GM19397 (cell line): ENCODE data around the gene CXCL17.
A peak's percentile ranks its signal among the peaks of the same experiment; 100 is the strongest.
"Not testable (repeated sequence)": the region's sequence is repeated elsewhere in the genome, so short reads cannot be mapped to it uniquely, and the experiment has no call there.

ENCODE experiments used
- ATAC-seq: cut with Tn5 transposase; IDR thresholded peaks from one replicate; pipeline ENCODE4 v1.9.1; 2021; ENCODE audit warnings: mild to moderate bottlenecking, moderate library complexity; ENCODE audit not compliant: unreplicated experiment

The CXCL17 gene

GRCh38 chr19:42466521-42467182 lies 23.9 kb upstream of the CXCL17 start:
- ATAC-seq, result peak; percentile 21

- peak; percentile 58 for ATAC-seq
Measured at GRCh38 chr19:42465827-42466280, 23.1 kb upstream of the CXCL17 start.

GRCh38 chr19:42461700-42462324 lies 19.1 kb upstream of the CXCL17 start:
- ATAC-seq, result no peak

- ATAC-seq, result not testable (repeated sequence)
Measured at GRCh38 chr19:42461231-42461630, 18.5 kb upstream of the CXCL17 start.

- ATAC-seq, result no peak
Measured at GRCh38 chr19:42459926-42460325, 17.2 kb upstream of the CXCL17 start.

- ATAC-seq, result no peak
Measured at GRCh38 chr19:42455621-42456081, 12.9 kb upstream of the CXCL17 start.

GRCh38 chr19:42455086-42455485 lies 12.3 kb upstream of the CXCL17 start:
- no peak for ATAC-seq

GRCh38 chr19:42452590-42452989 lies 9.8 kb upstream of the CXCL17 start:
- no peak for ATAC-seq

- peak; percentile 67 for ATAC-seq
Measured at GRCh38 chr19:42450314-42450934, 7.7 kb upstream of the CXCL17 start.

GRCh38 chr19:42448306-42448705 lies 5.6 kb upstream of the CXCL17 start:
- ATAC-seq, result not testable (repeated sequence)

GRCh38 chr19:42445948-42446347 lies 3.2 kb upstream of the CXCL17 start:
- ATAC-seq, result no peak

- ATAC-seq, result no peak
Measured at GRCh38 chr19:42443944-42444398, 1.2 kb upstream of the CXCL17 start.

- no peak for ATAC-seq
Measured at GRCh38 chr19:42441049-42441445, 1.7 kb downstream of the CXCL17 start.

GRCh38 chr19:42440357-42441048 lies 2.2 kb downstream of the CXCL17 start:
- ATAC-seq, result no peak

- no peak for ATAC-seq
Measured at GRCh38 chr19:42436006-42436405, 6.7 kb downstream of the CXCL17 start.

- no peak for ATAC-seq
Measured at GRCh38 chr19:42435316-42435715, 7.4 kb downstream of the CXCL17 start.

- ATAC-seq, result no peak
Measured at GRCh38 chr19:42433503-42434260, 9.1 kb downstream of the CXCL17 start.

- no peak for ATAC-seq
Measured at GRCh38 chr19:42431486-42431885, 11.3 kb downstream of the CXCL17 start.

- no peak for ATAC-seq
Measured at GRCh38 chr19:42428676-42429075, 14.1 kb downstream of the CXCL17 start.

- no peak for ATAC-seq
Measured at GRCh38 chr19:42427313-42427712, 15.4 kb downstream of the CXCL17 start, which contains the start of gene LIPE. Gene LIPE, minus strand, starts transcription at chr19:42427388. Its CDS starts 239 bp downstream, at chr19:42427149.
